ENCODE measurements around the gene PRKAA1. TPM values are rescaled to one million over a fixed set of nuclear protein-coding genes. Genes with fewer than 3 reads are reported as not detected.

The PRKAA1 gene
- total RNA-seq, result 67.8 to 71.3 TPM (median 70.8 TPM) in 3 replicates
- long read RNA-seq, full-length matches to known transcripts, result 51 of 65 reads
- long read RNA-seq, partial matches to known transcripts, result 5 of 65 reads
- long read RNA-seq, other reads (novel, unspliced or antisense), result 9 of 65 reads

- Mint-ChIP-seq H3K27ac (ENCODE audit: unreplicated experiment) (peak within 1 kb of the TSS; percentile 94), H3K4me1 (ENCODE audit: low read depth) (peaks cover 35% of the 10 kb centered on the region), H3K27me3 (ENCODE audit: low read depth) (no peaks in the 10 kb centered on the region), H3K9me3 (ENCODE audit: low read depth) (no peaks in the 10 kb centered on the region), H3K4me3 (ENCODE audit: unreplicated experiment) (peak within 1 kb of the TSS; percentile 90), H3K36me3 (ENCODE audit: low read depth) (no peaks in the 10 kb centered on the region)
- peak; percentile 84 for TF ChIP-seq CTCF (IDR thresholded peaks at IDR 0.05)
- peak; percentile 94 for DNase-seq (ENCODE audit: low spot score)
Measured at GRCh38 chr5:40798012-40798800, at the start of gene PRKAA1. TSS of gene PRKAA1 (minus strand) at chr5:40798374. CDS start at chr5:40798189, 185 bp downstream.

- H3K36me3 Mint-ChIP-seq (ENCODE audit: low read depth), result no peaks in the 10 kb centered on the region
- no peak overlapping the region for H3K27ac Mint-ChIP-seq (ENCODE audit: unreplicated experiment)
- no peak overlapping the region for H3K4me3 Mint-ChIP-seq (ENCODE audit: unreplicated experiment)
- H3K4me1 Mint-ChIP-seq (ENCODE audit: low read depth), result no peaks in the 10 kb centered on the region
- no peak for DNase-seq (ENCODE audit: low spot score)
- H3K27me3 Mint-ChIP-seq (ENCODE audit: low read depth), result peaks cover 30% of the 10 kb centered on the region
- H3K9me3 Mint-ChIP-seq (ENCODE audit: low read depth), result no peaks in the 10 kb centered on the region
- no peak for TF ChIP-seq CTCF (IDR thresholded peaks at IDR 0.05)
Measured at GRCh38 chr5:40847525-40847924, 49.4 kb upstream of the PRKAA1 start.

GRCh38 chr5:40846371-40846770 lies 48.2 kb upstream of the PRKAA1 start:
- Mint-ChIP-seq H3K9me3 (ENCODE audit: low read depth) (no peaks in the 10 kb centered on the region), H3K4me1 (ENCODE audit: low read depth) (peaks cover 5% of the 10 kb centered on the region), H3K36me3 (ENCODE audit: low read depth) (no peaks in the 10 kb centered on the region), H3K27ac (ENCODE audit: unreplicated experiment) (no peak overlapping the region), H3K27me3 (ENCODE audit: low read depth) (peaks cover 38% of the 10 kb centered on the region), H3K4me3 (ENCODE audit: unreplicated experiment) (no peak overlapping the region)
- no peak for DNase-seq (ENCODE audit: low spot score)
- no peak for TF ChIP-seq CTCF (IDR thresholded peaks at IDR 0.05)

GRCh38 chr5:40844565-40844964 lies 46.4 kb upstream of the PRKAA1 start:
- no peak overlapping the region for H3K27ac Mint-ChIP-seq (ENCODE audit: unreplicated experiment)
- TF ChIP-seq CTCF (IDR thresholded peaks at IDR 0.05), result no peak
- H3K4me1 Mint-ChIP-seq (ENCODE audit: low read depth), result peaks cover 6% of the 10 kb centered on the region
- H3K36me3 Mint-ChIP-seq (ENCODE audit: low read depth), result no peaks in the 10 kb centered on the region
- H3K4me3 Mint-ChIP-seq (ENCODE audit: unreplicated experiment), result no peak overlapping the region
- H3K27me3 Mint-ChIP-seq (ENCODE audit: low read depth), result peaks cover 47% of the 10 kb centered on the region
- no peak for DNase-seq (ENCODE audit: low spot score)
- no peaks in the 10 kb centered on the region for H3K9me3 Mint-ChIP-seq (ENCODE audit: low read depth)

GRCh38 chr5:40842351-40842750 lies 44.2 kb upstream of the PRKAA1 start:
- Mint-ChIP-seq H3K36me3 (ENCODE audit: low read depth) (no peaks in the 10 kb centered on the region), H3K9me3 (ENCODE audit: low read depth) (no peaks in the 10 kb centered on the region), H3K27me3 (ENCODE audit: low read depth) (peaks cover 37% of the 10 kb centered on the region), H3K4me3 (ENCODE audit: unreplicated experiment) (no peak overlapping the region), H3K4me1 (ENCODE audit: low read depth) (peaks cover 6% of the 10 kb centered on the region), H3K27ac (ENCODE audit: unreplicated experiment) (no peak overlapping the region)
- no peak for TF ChIP-seq CTCF (IDR thresholded peaks at IDR 0.05)
- no peak for DNase-seq (ENCODE audit: low spot score)
